Nephron (organoid): ENCODE data around the gene ABCA7.

Source experiments
- H3K27ac Mint-ChIP-seq, 3 experiments: 2 replicates each; pipeline ENCODE4 v1.8.0; 2020; ENCODE audit warnings: mixed read lengths in 3 of 3, mild to moderate bottlenecking in 2 of 3, moderate library complexity in 1 of 3
- H3K27me3 Mint-ChIP-seq: 2 replicates; pipeline ENCODE4 v1.8.0; 2021; ENCODE audit warnings: low read depth, mild to moderate bottlenecking, moderate library complexity, mixed read lengths
- H3K36me3 Mint-ChIP-seq: 2 replicates; pipeline ENCODE4 v1.8.0; 2020; ENCODE audit warnings: low read depth, mixed read lengths
- H3K4me1 Mint-ChIP-seq: 2 replicates; pipeline ENCODE4 v1.8.0; 2020; ENCODE audit warnings: mixed read lengths
- H3K4me3 Mint-ChIP-seq, 3 experiments: 2 replicates each; pipeline ENCODE4 v1.8.0; 2020; ENCODE audit warnings: mild to moderate bottlenecking in 3 of 3, mixed read lengths in 3 of 3, moderate library complexity in 2 of 3
- H3K9me3 Mint-ChIP-seq: 2 replicates; pipeline ENCODE4 v1.8.0; 2020; ENCODE audit warnings: mixed read lengths
- TF ChIP-seq, protein P1 (sequence below), 3 experiments: fragments of 200-600 bp; sonication (generic); IDR thresholded peaks; one replicate each; pipeline ENCODE4 v1.5.0; 2021; ENCODE audit warnings: antibody characterized with exemption in 3 of 3; ENCODE audit not compliant: unreplicated experiment in 3 of 3

ABCA7 gene

GRCh38 chr19:1039646-1040475 lies at the start of gene ABCA7:
Gene ABCA7 (plus strand): TSS chr19:1040107. CDS start chr19:1041362, 1,255 bp downstream.
- peaks cover 32% of the 10 kb centered on the region for H3K36me3 Mint-ChIP-seq
- no peaks in the 10 kb centered on the region for H3K27me3 Mint-ChIP-seq
- peaks cover 25% of the 10 kb centered on the region for H3K4me1 Mint-ChIP-seq
- H3K4me3 Mint-ChIP-seq = peak within 1 kb of the TSS; percentile 89 to 94 (median 91)
- TF ChIP-seq, protein P1, sequence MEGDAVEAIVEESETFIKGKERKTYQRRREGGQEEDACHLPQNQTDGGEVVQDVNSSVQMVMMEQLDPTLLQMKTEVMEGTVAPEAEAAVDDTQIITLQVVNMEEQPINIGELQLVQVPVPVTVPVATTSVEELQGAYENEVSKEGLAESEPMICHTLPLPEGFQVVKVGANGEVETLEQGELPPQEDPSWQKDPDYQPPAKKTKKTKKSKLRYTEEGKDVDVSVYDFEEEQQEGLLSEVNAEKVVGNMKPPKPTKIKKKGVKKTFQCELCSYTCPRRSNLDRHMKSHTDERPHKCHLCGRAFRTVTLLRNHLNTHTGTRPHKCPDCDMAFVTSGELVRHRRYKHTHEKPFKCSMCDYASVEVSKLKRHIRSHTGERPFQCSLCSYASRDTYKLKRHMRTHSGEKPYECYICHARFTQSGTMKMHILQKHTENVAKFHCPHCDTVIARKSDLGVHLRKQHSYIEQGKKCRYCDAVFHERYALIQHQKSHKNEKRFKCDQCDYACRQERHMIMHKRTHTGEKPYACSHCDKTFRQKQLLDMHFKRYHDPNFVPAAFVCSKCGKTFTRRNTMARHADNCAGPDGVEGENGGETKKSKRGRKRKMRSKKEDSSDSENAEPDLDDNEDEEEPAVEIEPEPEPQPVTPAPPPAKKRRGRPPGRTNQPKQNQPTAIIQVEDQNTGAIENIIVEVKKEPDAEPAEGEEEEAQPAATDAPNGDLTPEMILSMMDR (IDR thresholded peaks at IDR 0.05; ENCODE audit: unreplicated experiment in 3 of 3) = no peak
- H3K27ac Mint-ChIP-seq = peak within 1 kb of the TSS in 2 of 3 experiments; percentile 35 to 68
- no peaks in the 10 kb centered on the region for H3K9me3 Mint-ChIP-seq

GRCh38 chr19:990119-990571 lies 49.8 kb upstream of the ABCA7 start:
- TF ChIP-seq, protein P1 (IDR thresholded peaks at IDR 0.05; ENCODE audit: unreplicated experiment in 3 of 3) = no peak
- Mint-ChIP-seq H3K9me3 (no peaks in the 10 kb centered on the region), H3K4me3 (no peak overlapping the region), H3K27ac (no peak overlapping the region), H3K27me3 (no peaks in the 10 kb centered on the region), H3K4me1 (peaks cover under 1% of the 10 kb centered on the region), H3K36me3 (peaks cover 19% of the 10 kb centered on the region)

- peaks cover 4% of the 10 kb centered on the region for H3K27me3 Mint-ChIP-seq
- no peak overlapping the region for H3K4me3 Mint-ChIP-seq
- no peaks in the 10 kb centered on the region for H3K4me1 Mint-ChIP-seq
- H3K36me3 Mint-ChIP-seq = peaks cover 19% of the 10 kb centered on the region
- no peak overlapping the region for H3K27ac Mint-ChIP-seq
- TF ChIP-seq, protein P1 (IDR thresholded peaks at IDR 0.05; ENCODE audit: unreplicated experiment in 3 of 3) = no peak
- no peaks in the 10 kb centered on the region for H3K9me3 Mint-ChIP-seq
These were observed 49.2 kb upstream of the ABCA7 start for GRCh38 chr19:990746-991145.

GRCh38 chr19:991174-991931 lies 48.6 kb upstream of the ABCA7 start:
- Mint-ChIP-seq H3K4me1 (no peaks in the 10 kb centered on the region), H3K4me3 (no peak overlapping the region), H3K27me3 (peaks cover 9% of the 10 kb centered on the region), H3K27ac (no peak overlapping the region), H3K36me3 (peaks cover 19% of the 10 kb centered on the region), H3K9me3 (no peaks in the 10 kb centered on the region)
- TF ChIP-seq, protein P1 (IDR thresholded peaks at IDR 0.05; ENCODE audit: unreplicated experiment in 3 of 3) = no peak

DNA sequence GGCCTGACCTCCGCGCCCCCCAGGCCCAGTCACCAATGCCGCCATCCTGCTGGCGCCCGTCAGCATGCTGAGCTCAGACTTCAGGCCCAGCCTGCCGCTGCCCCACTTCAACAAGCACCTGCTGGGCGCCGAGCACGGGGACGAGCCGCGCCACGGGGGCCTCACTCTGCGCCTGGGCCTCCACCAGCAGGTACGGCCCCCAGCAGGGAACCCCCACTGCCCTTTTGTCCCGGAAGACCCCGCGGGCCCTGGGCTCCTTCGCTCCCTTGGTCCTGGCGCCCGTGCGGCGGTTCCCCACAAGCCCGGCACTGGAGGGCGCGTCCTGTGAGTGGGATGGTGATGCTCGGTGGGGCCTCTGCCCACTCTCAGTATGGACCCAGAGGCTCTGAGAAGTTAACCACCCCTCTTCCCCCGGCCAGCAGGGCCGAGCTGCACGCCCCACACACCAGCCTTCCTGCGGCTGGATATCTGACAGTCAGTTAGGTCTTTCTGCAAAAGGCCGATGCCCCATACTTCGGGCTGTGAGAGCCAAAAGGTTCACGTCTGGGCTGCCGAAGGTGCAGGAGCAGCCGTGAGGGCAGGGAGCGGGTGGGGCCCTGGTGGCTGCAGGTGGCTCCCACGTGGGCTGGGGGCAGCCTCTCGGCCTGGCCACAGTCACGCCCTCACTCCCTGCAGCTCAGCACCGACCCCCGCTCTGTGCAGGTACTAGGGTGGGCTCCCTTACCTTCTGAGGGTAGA lies 47.8 kb upstream of the ABCA7 start:
- TF ChIP-seq, protein P1 (IDR thresholded peaks at IDR 0.05; ENCODE audit: unreplicated experiment in 3 of 3) = no peak
- Mint-ChIP-seq H3K27me3 (peaks cover 16% of the 10 kb centered on the region), H3K27ac (no peak overlapping the region), H3K36me3 (peaks cover 12% of the 10 kb centered on the region), H3K9me3 (no peaks in the 10 kb centered on the region), H3K4me3 (no peak overlapping the region), H3K4me1 (no peaks in the 10 kb centered on the region)
